Stimulated activated CD8-positive, alpha-beta memory T cell treated with anti-CD3 and anti-CD28 coated beads, Interleukin-7, amount 100 ng/mL, for 4 hours (primary cell): ENCODE results near the gene VAT1L.

Experiments
- DNase-seq, 2 donors: peaks; one replicate each; pipeline ENCODE4 v3.0.0-alpha.2; 2020; ENCODE audit warnings: low read depth in 2 of 2

Gene VAT1L

GRCh38 chr16:77869997-77870813, 81.8 kb downstream of the VAT1L start:
- no peak for DNase-seq

- no peak for DNase-seq
Observed at GRCh38 chr16:77871932-77872331, 83.6 kb downstream of the VAT1L start.

GRCh38 chr16:77873066-77873465, 84.7 kb downstream of the VAT1L start:
- DNase-seq: no peak

- no peak for DNase-seq
Observed at GRCh38 chr16:77874347-77874746, 86.0 kb downstream of the VAT1L start.

GRCh38 chr16:77876776-77877175, 88.4 kb downstream of the VAT1L start:
- no peak for DNase-seq

- no peak for DNase-seq
Observed at GRCh38 chr16:77877712-77878347, 89.5 kb downstream of the VAT1L start.

- DNase-seq: no peak
Observed at GRCh38 chr16:77881355-77882030, 93.1 kb downstream of the VAT1L start.

GRCh38 chr16:77882358-77882757, 94.0 kb downstream of the VAT1L start:
- no peak for DNase-seq

- DNase-seq: no peak
Observed at GRCh38 chr16:77885571-77886295, 97.4 kb downstream of the VAT1L start.

- no peak for DNase-seq
Observed at GRCh38 chr16:77888871-77889270, 100.5 kb downstream of the VAT1L start.

GRCh38 chr16:77890075-77890474, 101.7 kb downstream of the VAT1L start:
- no peak for DNase-seq

- no peak for DNase-seq
Observed at GRCh38 chr16:77894162-77894561, 105.8 kb downstream of the VAT1L start.

- DNase-seq: no peak
Observed at GRCh38 chr16:77895962-77896361, 107.6 kb downstream of the VAT1L start.

- no peak for DNase-seq
Observed at GRCh38 chr16:77896415-77897128, 108.2 kb downstream of the VAT1L start.

- no peak for DNase-seq
Observed at GRCh38 chr16:77897129-77897437, 108.7 kb downstream of the VAT1L start.

- DNase-seq: no peak
Observed at GRCh38 chr16:77897831-77898605, 109.7 kb downstream of the VAT1L start.

GRCh38 chr16:77898671-77899211, 110.4 kb downstream of the VAT1L start:
- DNase-seq: no peak

GRCh38 chr16:77899416-77899815, 111.1 kb downstream of the VAT1L start:
- DNase-seq: no peak

GRCh38 chr16:77905374-77905920, 117.1 kb downstream of the VAT1L start:
- DNase-seq: no peak

GRCh38 chr16:77910021-77910420, 121.7 kb downstream of the VAT1L start:
- DNase-seq: no peak
